Peyer's patch (tissue), 4 donors: ENCODE data around the gene NAA10.

Source experiments
- CTCF ChIP-seq, 6 experiments: fragments of 450-650 bp in 4 of 6; fragments of 200-600 bp in 2 of 6; sonication (generic) in 1 of 6; IDR thresholded peaks; one replicate each; pipeline ENCODE4 v1.5.1; 2017 to 2019; ENCODE audit warnings: antibody characterized with exemption in 6 of 6, mild to moderate bottlenecking in 3 of 6, moderate library complexity in 1 of 6
- POLR2A ChIP-seq, 2 donors: fragments of 450-650 bp; IDR thresholded peaks; one replicate each; pipeline ENCODE4 v1.5.1; 2017; ENCODE audit warnings: antibody characterized with exemption in 2 of 2, mild to moderate bottlenecking in 2 of 2, moderate library complexity in 2 of 2

- no peak for TF ChIP-seq CTCF (IDR thresholded peaks at IDR 0.05)
- TF ChIP-seq POLR2A (IDR thresholded peaks at IDR 0.05): no peak
Observed at GRCh38 chrX:153928846-153929245, 6.0 kb downstream of the NAA10 start.
